ENCODE results near the gene GNB1L. TPM values are rescaled to one million over a fixed set of nuclear protein-coding genes. Genes with fewer than 3 reads are reported as not detected.
A peak's percentile ranks its signal among the peaks of the same experiment; 100 is the strongest.

The GNB1L gene
- total RNA-seq, 2 experiments from 2014 or later: 7.6 to 12.4 TPM

GRCh38 chr22:19873138-19873959 lies 18.7 kb upstream of the GNB1L start:
- Mint-ChIP-seq H3K4me1 (peaks cover 10% of the 10 kb centered on the region), H3K9me3 (ENCODE audit: low read depth) (no peaks in the 10 kb centered on the region), H3K36me3 (ENCODE audit: low read depth) (no peaks in the 10 kb centered on the region), H3K27me3 (no peaks in the 10 kb centered on the region), H3K4me3 (no peak overlapping the region), H3K27ac (no peak overlapping the region)
- ChIA-PET POLR2A (no interaction called here), CTCF (no interaction called here)
- DNase-seq (peak; percentile 2), ATAC-seq (no peak)
- intact Hi-C loops (cut with DNase I, micrococcal nuclease): no loop called here

- Mint-ChIP-seq H3K27me3 (no peaks in the 10 kb centered on the region), H3K4me1 (peaks cover 10% of the 10 kb centered on the region), H3K9me3 (ENCODE audit: low read depth) (no peaks in the 10 kb centered on the region), H3K27ac (no peak overlapping the region), H3K36me3 (ENCODE audit: low read depth) (no peaks in the 10 kb centered on the region), H3K4me3 (no peak overlapping the region)
- CTCF ChIA-PET: no interaction called here
- DNase-seq (peak; percentile 2), ATAC-seq (no peak)
- POLR2A ChIA-PET: no interaction called here
- intact Hi-C loops (cut with DNase I, micrococcal nuclease): no loop called here
These were observed 18.1 kb upstream of the GNB1L start for GRCh38 chr22:19872779-19873137.

GRCh38 chr22:19871845-19872778 lies 17.4 kb upstream of the GNB1L start:
- Mint-ChIP-seq H3K36me3 (ENCODE audit: low read depth) (no peaks in the 10 kb centered on the region), H3K4me3 (no peak overlapping the region), H3K4me1 (peaks cover 10% of the 10 kb centered on the region), H3K9me3 (ENCODE audit: low read depth) (no peaks in the 10 kb centered on the region), H3K27me3 (no peaks in the 10 kb centered on the region), H3K27ac (no peak overlapping the region)
- ChIA-PET CTCF (no interaction called here), POLR2A (no interaction called here)
- intact Hi-C loops (cut with DNase I, micrococcal nuclease): no loop called here
- ATAC-seq (no peak), DNase-seq (peak; percentile 2)

GRCh38 chr22:19871023-19871844 lies 16.6 kb upstream of the GNB1L start:
- ChIA-PET CTCF (no interaction called here), POLR2A (interaction anchor here (0.5 kb wide), 1 partner anchor 15 kb away, joined by 3 read pairs; no protein-coding TSS in a partner anchor)
- H3K27me3 Mint-ChIP-seq: no peaks in the 10 kb centered on the region

GRCh38 chr22:19870153-19871022 lies 15.7 kb upstream of the GNB1L start:
- ATAC-seq: no peak
- ChIA-PET POLR2A (no interaction called here), CTCF (interaction anchor here (0.6 to 1.0 kb wide), 2 partner anchors 43 to 140 kb away, joined by 3 to 4 read pairs; no protein-coding TSS in a partner anchor)
- no peak for DNase-seq
- no peaks in the 10 kb centered on the region for H3K36me3 Mint-ChIP-seq (ENCODE audit: low read depth)
- H3K9me3 Mint-ChIP-seq (ENCODE audit: low read depth): no peaks in the 10 kb centered on the region
- H3K27ac Mint-ChIP-seq: no peak overlapping the region
- H3K4me1 Mint-ChIP-seq: peaks cover 10% of the 10 kb centered on the region
- no peak overlapping the region for H3K4me3 Mint-ChIP-seq
- intact Hi-C loops (cut with DNase I, micrococcal nuclease): no loop called here
- no peaks in the 10 kb centered on the region for H3K27me3 Mint-ChIP-seq

More at GRCh38 chr22:19871023-19871844, 16.6 kb upstream of the GNB1L start:
- no peak overlapping the region for H3K27ac Mint-ChIP-seq
- H3K4me3 Mint-ChIP-seq: no peak overlapping the region
- peaks cover 10% of the 10 kb centered on the region for H3K4me1 Mint-ChIP-seq
- no peaks in the 10 kb centered on the region for H3K36me3 Mint-ChIP-seq (ENCODE audit: low read depth)
- H3K9me3 Mint-ChIP-seq (ENCODE audit: low read depth): no peaks in the 10 kb centered on the region
- ATAC-seq (no peak), DNase-seq (peak; percentile 2)
- intact Hi-C loops (cut with DNase I, micrococcal nuclease): no loop called here

- H3K36me3 Mint-ChIP-seq (ENCODE audit: low read depth): no peaks in the 10 kb centered on the region
- CTCF ChIA-PET: interaction anchor here (0.6 to 1.0 kb wide), 3 partner anchors 44 to 146 kb away, joined by 3 to 4 read pairs (median 3); partner anchors contain the start of gene GP1BB
- H3K27ac Mint-ChIP-seq: no peak overlapping the region
- no peak for DNase-seq
- POLR2A ChIA-PET: no interaction called here
- no peak for ATAC-seq
- H3K4me1 Mint-ChIP-seq: peaks cover 8% of the 10 kb centered on the region
- no peak overlapping the region for H3K4me3 Mint-ChIP-seq
- intact Hi-C loops (cut with DNase I, micrococcal nuclease): no loop called here
- H3K27me3 Mint-ChIP-seq: no peaks in the 10 kb centered on the region
- H3K9me3 Mint-ChIP-seq (ENCODE audit: low read depth): no peaks in the 10 kb centered on the region
These were observed 15.0 kb upstream of the GNB1L start for GRCh38 chr22:19869497-19870152.

GRCh38 chr22:19868773-19869471 lies 14.2 kb upstream of the GNB1L start:
- POLR2A ChIA-PET: no interaction called here
- no peaks in the 10 kb centered on the region for H3K36me3 Mint-ChIP-seq (ENCODE audit: low read depth)
- CTCF ChIA-PET: interaction anchor here (0.6 kb wide), 1 partner anchor 145 kb away, joined by 3 read pairs; the partner anchor contains the start of gene GP1BB
- DNase-seq (no peak), ATAC-seq (no peak)
- no peaks in the 10 kb centered on the region for H3K27me3 Mint-ChIP-seq
- no peak overlapping the region for H3K4me3 Mint-ChIP-seq
- peaks cover under 1% of the 10 kb centered on the region for H3K4me1 Mint-ChIP-seq
- intact Hi-C loops (cut with DNase I, micrococcal nuclease): no loop called here
- H3K27ac Mint-ChIP-seq: no peak overlapping the region
- H3K9me3 Mint-ChIP-seq (ENCODE audit: low read depth): no peaks in the 10 kb centered on the region

GRCh38 chr22:19868333-19868732 lies 13.7 kb upstream of the GNB1L start:
- CTCF ChIA-PET: no interaction called here
- intact Hi-C loops (cut with DNase I, micrococcal nuclease): no loop called here
- DNase-seq (no peak), ATAC-seq (no peak)
- Mint-ChIP-seq H3K27ac (no peak overlapping the region), H3K4me3 (no peak overlapping the region), H3K36me3 (ENCODE audit: low read depth) (no peaks in the 10 kb centered on the region), H3K9me3 (ENCODE audit: low read depth) (no peaks in the 10 kb centered on the region), H3K4me1 (no peaks in the 10 kb centered on the region), H3K27me3 (no peaks in the 10 kb centered on the region)
- POLR2A ChIA-PET: no interaction called here

GRCh38 chr22:19867617-19868016 lies 12.9 kb upstream of the GNB1L start:
- no peak overlapping the region for H3K27ac Mint-ChIP-seq
- intact Hi-C loops (cut with DNase I, micrococcal nuclease): no loop called here
- DNase-seq: no peak
- no peak for ATAC-seq
- H3K4me1 Mint-ChIP-seq: no peaks in the 10 kb centered on the region
- no peaks in the 10 kb centered on the region for H3K27me3 Mint-ChIP-seq
- ChIA-PET CTCF (no interaction called here), POLR2A (no interaction called here)
- H3K9me3 Mint-ChIP-seq (ENCODE audit: low read depth): no peaks in the 10 kb centered on the region
- no peaks in the 10 kb centered on the region for H3K36me3 Mint-ChIP-seq (ENCODE audit: low read depth)
- H3K4me3 Mint-ChIP-seq: no peak overlapping the region

GRCh38 chr22:19866665-19867009 lies 12.0 kb upstream of the GNB1L start:
- POLR2A ChIA-PET: no interaction called here
- Mint-ChIP-seq H3K4me1 (no peaks in the 10 kb centered on the region), H3K27ac (no peak overlapping the region), H3K9me3 (ENCODE audit: low read depth) (no peaks in the 10 kb centered on the region), H3K4me3 (no peak overlapping the region), H3K27me3 (no peaks in the 10 kb centered on the region), H3K36me3 (ENCODE audit: low read depth) (no peaks in the 10 kb centered on the region)
- ATAC-seq (no peak), DNase-seq (no peak)
- CTCF ChIA-PET: interaction anchor here (0.7 to 1.5 kb wide), 2 partner anchors 10 to 20 kb away, joined by 3 to 4 read pairs; no protein-coding TSS in a partner anchor
- intact Hi-C loops (cut with DNase I, micrococcal nuclease): no loop called here

All from activated CD4-positive, alpha-beta T cell treated with anti-CD3 and anti-CD28 coated beads for 36 hours (primary cell).